ENCODE measurements around the gene GLRX. TPM values are rescaled to one million over a fixed set of nuclear protein-coding genes. Genes with fewer than 3 reads are reported as not detected.
"Not testable (repeated sequence)": the region's sequence is repeated elsewhere in the genome, so short reads cannot be mapped to it uniquely, and the experiment has no call there.

Gene GLRX
- polyA plus RNA-seq, 1 donor = 111 TPM

DNA sequence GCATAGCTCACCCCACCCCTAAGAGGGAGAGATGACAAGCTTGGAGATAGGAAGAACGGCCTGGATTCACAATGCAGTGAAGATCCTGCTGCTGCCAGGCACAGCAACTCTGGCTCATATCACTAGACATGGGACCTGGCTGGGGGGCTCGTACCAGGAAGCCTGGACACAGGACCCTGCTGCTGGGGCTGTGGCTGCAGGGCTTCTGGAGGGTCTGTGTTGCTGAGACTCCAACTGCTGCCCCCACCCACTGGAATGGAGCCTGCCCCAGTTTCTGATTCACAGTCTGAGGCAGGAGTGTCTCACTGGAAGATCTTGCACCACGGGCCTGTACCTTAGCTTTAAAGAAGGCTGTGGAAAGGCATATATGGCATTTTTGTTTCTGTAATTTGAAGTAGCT lies 31.0 kb upstream of the GLRX start:
- Histone ChIP-seq H3K36me3 (ENCODE audit: control insufficient read depth, insufficient read depth, low read length) (no peaks in the 10 kb centered on the region), H3K4me1 (ENCODE audit: control insufficient read depth, insufficient read depth, low read length) (peaks cover 7% of the 10 kb centered on the region), H3K9me3 (ENCODE audit: control insufficient read depth, low read depth, low read length) (no peaks in the 10 kb centered on the region), H3K27ac (ENCODE audit: low read length) (no peak overlapping the region), H3K27me3 (ENCODE audit: control insufficient read depth, insufficient read depth, low read length) (no peaks in the 10 kb centered on the region), H3K4me3 (ENCODE audit: low read length) (no peak overlapping the region)
- DNase-seq = no peak
- WGBS (ENCODE audit: insufficient coverage, low lambda C conversion rate) = no CpG with 5 or more reads among the region's 3 CpGs

- peaks cover 5% of the 10 kb centered on the region for H3K4me1 ChIP-seq (ENCODE audit: control insufficient read depth, insufficient read depth, low read length)
- H3K27me3 ChIP-seq (ENCODE audit: control insufficient read depth, insufficient read depth, low read length) = no peaks in the 10 kb centered on the region
- WGBS (ENCODE audit: insufficient coverage, low lambda C conversion rate) = no CpG with 5 or more reads among the region's 5 CpGs
- H3K36me3 ChIP-seq (ENCODE audit: control insufficient read depth, insufficient read depth, low read length) = no peaks in the 10 kb centered on the region
- H3K27ac ChIP-seq (ENCODE audit: low read length) = no peak overlapping the region
- H3K9me3 ChIP-seq (ENCODE audit: control insufficient read depth, low read depth, low read length) = no peaks in the 10 kb centered on the region
- no peak overlapping the region for H3K4me3 ChIP-seq (ENCODE audit: low read length)
- DNase-seq = no peak
Measured at GRCh38 chr5:95852567-95852966, 30.0 kb upstream of the GLRX start.

- H3K4me1 ChIP-seq (ENCODE audit: control insufficient read depth, insufficient read depth, low read length); H3K27ac ChIP-seq (ENCODE audit: low read length); H3K27me3 ChIP-seq (ENCODE audit: control insufficient read depth, insufficient read depth, low read length); DNase-seq; H3K4me3 ChIP-seq (ENCODE audit: low read length); H3K9me3 ChIP-seq (ENCODE audit: control insufficient read depth, low read depth, low read length); H3K36me3 ChIP-seq (ENCODE audit: control insufficient read depth, insufficient read depth, low read length): not testable (repeated sequence)
- no CpG with 5 or more reads among the region's 34 CpGs for WGBS (ENCODE audit: insufficient coverage, low lambda C conversion rate)
Measured at GRCh38 chr5:95851141-95851540, 28.6 kb upstream of the GLRX start.

- H3K9me3 ChIP-seq (ENCODE audit: control insufficient read depth, low read depth, low read length) = no peaks in the 10 kb centered on the region
- H3K4me3 ChIP-seq (ENCODE audit: low read length) = no peak overlapping the region
- no peaks in the 10 kb centered on the region for H3K27me3 ChIP-seq (ENCODE audit: control insufficient read depth, insufficient read depth, low read length)
- no peaks in the 10 kb centered on the region for H3K4me1 ChIP-seq (ENCODE audit: control insufficient read depth, insufficient read depth, low read length)
- H3K36me3 ChIP-seq (ENCODE audit: control insufficient read depth, insufficient read depth, low read length) = no peaks in the 10 kb centered on the region
- WGBS (ENCODE audit: insufficient coverage, low lambda C conversion rate) = no CpG with 5 or more reads among the region's 5 CpGs
- no peak overlapping the region for H3K27ac ChIP-seq (ENCODE audit: low read length)
- DNase-seq = no peak
Measured at GRCh38 chr5:95850391-95850894, 27.9 kb upstream of the GLRX start.

DNA sequence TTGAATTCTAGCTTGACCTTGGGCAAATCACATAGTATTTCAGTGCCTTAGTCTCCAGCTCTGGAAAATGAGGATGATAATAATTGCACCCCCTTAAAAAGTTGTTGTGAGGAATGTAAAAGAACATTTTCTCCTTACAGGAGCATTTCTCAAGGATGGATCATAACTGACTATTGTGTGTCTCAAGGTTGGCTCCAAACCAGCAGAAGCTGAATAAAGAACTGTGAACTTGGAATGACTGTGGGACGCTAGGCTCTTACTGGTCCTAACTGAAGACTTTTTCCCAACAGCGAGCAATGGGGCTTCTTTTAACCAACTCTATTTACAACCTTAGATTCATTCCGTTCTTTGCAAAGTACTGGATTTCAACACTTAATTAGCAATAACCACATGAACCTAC lies 26.2 kb upstream of the GLRX start:
- Histone ChIP-seq H3K27me3 (ENCODE audit: control insufficient read depth, insufficient read depth, low read length) (no peaks in the 10 kb centered on the region), H3K9me3 (ENCODE audit: control insufficient read depth, low read depth, low read length) (no peaks in the 10 kb centered on the region), H3K4me3 (ENCODE audit: low read length) (no peak overlapping the region), H3K4me1 (ENCODE audit: control insufficient read depth, insufficient read depth, low read length) (no peaks in the 10 kb centered on the region), H3K36me3 (ENCODE audit: control insufficient read depth, insufficient read depth, low read length) (no peaks in the 10 kb centered on the region), H3K27ac (ENCODE audit: low read length) (no peak overlapping the region)
- 100% methylated on average over 1 of the region's 3 CpGs for WGBS (ENCODE audit: insufficient coverage, low lambda C conversion rate)
- no peak for DNase-seq

DNA sequence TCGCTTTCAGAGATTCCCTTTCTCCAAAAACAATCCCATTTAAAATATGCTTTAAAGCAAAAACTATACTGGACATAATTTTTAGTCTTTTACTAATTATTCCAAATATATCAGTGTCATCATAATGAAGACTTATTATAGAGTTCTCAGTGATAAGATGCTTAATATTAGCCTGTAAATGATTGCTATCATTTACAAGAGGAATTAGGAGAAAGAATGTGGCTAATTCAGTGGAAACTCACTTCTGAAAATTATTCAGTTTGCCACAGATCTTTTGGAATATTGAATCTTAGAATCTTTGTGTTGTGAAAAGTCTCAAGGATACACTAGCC lies 24.7 kb upstream of the GLRX start:
- H3K27ac ChIP-seq (ENCODE audit: low read length) = no peak overlapping the region

GRCh38 chr5:95846554-95847260 lies 24.2 kb upstream of the GLRX start:
- DNase-seq = no peak
- H3K27ac ChIP-seq (ENCODE audit: low read length) = no peak overlapping the region
- no peaks in the 10 kb centered on the region for H3K27me3 ChIP-seq (ENCODE audit: control insufficient read depth, insufficient read depth, low read length)
- no peaks in the 10 kb centered on the region for H3K36me3 ChIP-seq (ENCODE audit: control insufficient read depth, insufficient read depth, low read length)
- H3K9me3 ChIP-seq (ENCODE audit: control insufficient read depth, low read depth, low read length) = no peaks in the 10 kb centered on the region
- H3K4me1 ChIP-seq (ENCODE audit: control insufficient read depth, insufficient read depth, low read length) = peaks cover 3% of the 10 kb centered on the region
- no CpG with 5 or more reads among the region's 7 CpGs for WGBS (ENCODE audit: insufficient coverage, low lambda C conversion rate)
- H3K4me3 ChIP-seq (ENCODE audit: low read length) = no peak overlapping the region

More for the DNA sequence above, 24.7 kb upstream of the GLRX start:
- H3K9me3 ChIP-seq (ENCODE audit: control insufficient read depth, low read depth, low read length) = no peaks in the 10 kb centered on the region
- H3K36me3 ChIP-seq (ENCODE audit: control insufficient read depth, insufficient read depth, low read length) = no peaks in the 10 kb centered on the region
- no peaks in the 10 kb centered on the region for H3K27me3 ChIP-seq (ENCODE audit: control insufficient read depth, insufficient read depth, low read length)
- no peak for DNase-seq
- H3K4me3 ChIP-seq (ENCODE audit: low read length) = no peak overlapping the region
- H3K4me1 ChIP-seq (ENCODE audit: control insufficient read depth, insufficient read depth, low read length) = peaks cover 3% of the 10 kb centered on the region
- 20% methylated on average over 1 of the region's 1 CpG for WGBS (ENCODE audit: insufficient coverage, low lambda C conversion rate)

- Histone ChIP-seq H3K36me3 (ENCODE audit: control insufficient read depth, insufficient read depth, low read length) (no peaks in the 10 kb centered on the region), H3K27ac (ENCODE audit: low read length) (no peak overlapping the region), H3K27me3 (ENCODE audit: control insufficient read depth, insufficient read depth, low read length) (no peaks in the 10 kb centered on the region), H3K4me1 (ENCODE audit: control insufficient read depth, insufficient read depth, low read length) (peaks cover 3% of the 10 kb centered on the region), H3K4me3 (ENCODE audit: low read length) (no peak overlapping the region), H3K9me3 (ENCODE audit: control insufficient read depth, low read depth, low read length) (no peaks in the 10 kb centered on the region)
- DNase-seq = no peak
- no CpG with 5 or more reads among the region's 3 CpGs for WGBS (ENCODE audit: insufficient coverage, low lambda C conversion rate)
Measured at GRCh38 chr5:95845391-95845790, 22.9 kb upstream of the GLRX start.

DNA sequence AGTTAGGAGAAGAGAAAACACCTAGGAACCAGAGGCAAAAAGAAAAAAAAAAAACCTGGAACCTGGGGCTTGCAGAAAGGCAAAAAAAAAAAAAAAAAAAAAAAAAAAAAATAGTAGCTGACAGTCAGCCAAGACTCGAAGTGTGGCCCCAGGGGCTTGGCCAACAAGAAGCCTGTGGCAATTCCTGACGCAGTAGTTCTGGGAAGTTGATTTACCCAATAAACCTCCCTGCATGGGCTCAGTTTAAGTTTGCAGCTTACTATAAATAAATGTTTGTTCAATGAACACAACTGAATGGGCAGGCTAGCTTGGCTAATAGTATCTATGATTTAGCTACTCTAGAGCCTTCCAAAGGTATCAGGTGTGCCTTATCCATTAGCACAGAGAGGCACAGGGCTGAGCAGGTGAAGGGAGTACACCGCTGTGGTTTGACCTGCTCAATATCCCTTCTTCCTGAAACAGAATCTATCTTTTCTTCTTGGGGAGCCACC lies 21.3 kb upstream of the GLRX start:
- peaks cover 6% of the 10 kb centered on the region for H3K4me1 ChIP-seq (ENCODE audit: control insufficient read depth, insufficient read depth, low read length)
- no peak overlapping the region for H3K27ac ChIP-seq (ENCODE audit: low read length)
- WGBS (ENCODE audit: insufficient coverage, low lambda C conversion rate) = no CpG with 5 or more reads among the region's 3 CpGs
- no peaks in the 10 kb centered on the region for H3K36me3 ChIP-seq (ENCODE audit: control insufficient read depth, insufficient read depth, low read length)
- H3K4me3 ChIP-seq (ENCODE audit: low read length) = no peak overlapping the region
- no peak for DNase-seq
- H3K9me3 ChIP-seq (ENCODE audit: control insufficient read depth, low read depth, low read length) = no peaks in the 10 kb centered on the region
- no peaks in the 10 kb centered on the region for H3K27me3 ChIP-seq (ENCODE audit: control insufficient read depth, insufficient read depth, low read length)

GRCh38 chr5:95842854-95843544 lies 20.5 kb upstream of the GLRX start:
- no peaks in the 10 kb centered on the region for H3K27me3 ChIP-seq (ENCODE audit: control insufficient read depth, insufficient read depth, low read length)
- no peak for DNase-seq
- peaks cover 7% of the 10 kb centered on the region for H3K4me1 ChIP-seq (ENCODE audit: control insufficient read depth, insufficient read depth, low read length)
- H3K27ac ChIP-seq (ENCODE audit: low read length) = peak overlapping the region; percentile 14
- no peaks in the 10 kb centered on the region for H3K9me3 ChIP-seq (ENCODE audit: control insufficient read depth, low read depth, low read length)
- no peak overlapping the region for H3K4me3 ChIP-seq (ENCODE audit: low read length)
- no CpG with 5 or more reads among the region's 11 CpGs for WGBS (ENCODE audit: insufficient coverage, low lambda C conversion rate)
- no peaks in the 10 kb centered on the region for H3K36me3 ChIP-seq (ENCODE audit: control insufficient read depth, insufficient read depth, low read length)
